Nephron progenitor cell (in vitro differentiated cells): ENCODE measurements around the gene GCNT2.

ENCODE experiments used
- DNase-seq: peaks from one replicate; pipeline ENCODE4 v3.0.0; 2021
- H3K27ac Mint-ChIP-seq: 2 replicates; pipeline ENCODE4 v1.8.0; 2021; ENCODE audit warnings: mild to moderate bottlenecking, moderate library complexity, mixed read lengths
- H3K27me3 Mint-ChIP-seq: 2 replicates; pipeline ENCODE4 v1.8.0; 2021; ENCODE audit warnings: mild to moderate bottlenecking, low read depth, mixed read lengths; ENCODE audit not compliant: poor library complexity
- H3K36me3 Mint-ChIP-seq: 2 replicates; pipeline ENCODE4 v1.8.0; 2021; ENCODE audit warnings: low read depth, mixed read lengths
- H3K4me1 Mint-ChIP-seq: 2 replicates; pipeline ENCODE4 v1.8.0; 2021; ENCODE audit warnings: mixed read lengths
- H3K4me3 Mint-ChIP-seq: 2 replicates; pipeline ENCODE4 v1.8.0; 2021; ENCODE audit warnings: mild to moderate bottlenecking, moderate library complexity, mixed read lengths
- H3K9me3 Mint-ChIP-seq: 2 replicates; pipeline ENCODE4 v1.8.0; 2021; ENCODE audit warnings: mild to moderate bottlenecking, moderate library complexity, mixed read lengths
- TF ChIP-seq, protein P1 (sequence below): fragments of 200-600 bp; sonication (generic); IDR thresholded peaks from 2 replicates; pipeline ENCODE4 v1.5.0; 2021; ENCODE audit warnings: antibody characterized with exemption

Gene GCNT2

DNA sequence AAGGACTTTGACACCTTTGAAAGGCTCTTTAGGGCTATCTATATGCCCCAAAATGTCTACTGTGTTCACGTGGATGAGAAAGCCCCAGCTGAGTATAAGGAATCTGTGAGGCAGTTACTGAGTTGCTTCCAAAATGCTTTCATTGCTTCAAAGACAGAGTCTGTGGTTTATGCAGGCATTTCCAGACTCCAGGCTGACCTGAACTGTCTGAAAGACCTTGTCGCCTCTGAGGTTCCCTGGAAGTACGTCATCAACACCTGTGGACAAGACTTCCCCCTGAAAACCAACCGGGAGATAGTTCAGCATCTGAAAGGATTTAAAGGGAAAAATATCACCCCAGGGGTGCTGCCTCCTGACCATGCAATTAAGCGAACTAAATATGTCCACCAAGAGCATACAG, 65.2 kb downstream of the GCNT2 start:
- Mint-ChIP-seq H3K4me3 (no peak overlapping the region), H3K36me3 (peaks cover 9% of the 10 kb centered on the region), H3K27me3 (peaks cover 21% of the 10 kb centered on the region), H3K27ac (no peak overlapping the region), H3K4me1 (peaks cover 49% of the 10 kb centered on the region), H3K9me3 (no peaks in the 10 kb centered on the region)
- TF ChIP-seq, protein P1, sequence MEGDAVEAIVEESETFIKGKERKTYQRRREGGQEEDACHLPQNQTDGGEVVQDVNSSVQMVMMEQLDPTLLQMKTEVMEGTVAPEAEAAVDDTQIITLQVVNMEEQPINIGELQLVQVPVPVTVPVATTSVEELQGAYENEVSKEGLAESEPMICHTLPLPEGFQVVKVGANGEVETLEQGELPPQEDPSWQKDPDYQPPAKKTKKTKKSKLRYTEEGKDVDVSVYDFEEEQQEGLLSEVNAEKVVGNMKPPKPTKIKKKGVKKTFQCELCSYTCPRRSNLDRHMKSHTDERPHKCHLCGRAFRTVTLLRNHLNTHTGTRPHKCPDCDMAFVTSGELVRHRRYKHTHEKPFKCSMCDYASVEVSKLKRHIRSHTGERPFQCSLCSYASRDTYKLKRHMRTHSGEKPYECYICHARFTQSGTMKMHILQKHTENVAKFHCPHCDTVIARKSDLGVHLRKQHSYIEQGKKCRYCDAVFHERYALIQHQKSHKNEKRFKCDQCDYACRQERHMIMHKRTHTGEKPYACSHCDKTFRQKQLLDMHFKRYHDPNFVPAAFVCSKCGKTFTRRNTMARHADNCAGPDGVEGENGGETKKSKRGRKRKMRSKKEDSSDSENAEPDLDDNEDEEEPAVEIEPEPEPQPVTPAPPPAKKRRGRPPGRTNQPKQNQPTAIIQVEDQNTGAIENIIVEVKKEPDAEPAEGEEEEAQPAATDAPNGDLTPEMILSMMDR: no peak
- no peak for DNase-seq

DNA sequence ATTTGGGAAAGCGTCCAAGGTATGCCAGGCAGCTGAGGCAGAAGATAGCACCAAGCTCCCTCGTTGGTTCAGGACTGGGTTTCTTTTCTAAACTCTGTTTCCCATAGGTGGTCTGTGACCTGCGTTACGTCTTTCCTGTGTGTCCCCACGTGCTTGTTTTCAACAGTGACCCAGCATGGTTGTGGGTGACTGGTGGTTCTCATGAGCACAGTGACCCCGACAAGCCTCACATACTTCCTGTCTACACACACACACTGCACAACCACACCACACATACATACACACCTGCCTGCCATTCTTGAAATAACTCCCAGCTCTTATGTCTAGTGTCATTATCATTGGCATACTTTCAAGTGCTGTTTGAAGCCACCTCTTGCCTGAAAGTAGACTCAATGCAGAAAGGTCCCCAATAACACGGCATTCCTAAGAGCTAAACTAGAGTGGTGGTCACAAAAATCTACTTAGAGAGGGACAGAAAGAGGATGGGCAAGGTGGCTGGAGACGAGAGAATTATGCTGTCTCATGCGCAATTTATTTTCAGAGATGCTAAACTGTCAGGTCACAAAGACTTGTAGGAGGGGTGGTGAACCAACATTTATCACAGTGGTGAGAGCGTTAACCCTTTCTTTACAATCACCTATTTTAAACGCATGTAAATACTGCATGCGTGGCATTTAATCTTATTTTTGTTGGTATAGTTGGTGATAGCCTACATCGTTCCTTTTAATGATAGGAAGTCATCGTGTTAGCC, 66.7 kb downstream of the GCNT2 start:
- H3K4me1 Mint-ChIP-seq: peaks cover 41% of the 10 kb centered on the region
- TF ChIP-seq, protein P1: no peak
- DNase-seq: no peak
- H3K27me3 Mint-ChIP-seq: peaks cover 21% of the 10 kb centered on the region
- no peak overlapping the region for H3K27ac Mint-ChIP-seq
- H3K4me3 Mint-ChIP-seq: no peak overlapping the region
- H3K36me3 Mint-ChIP-seq: peaks cover 15% of the 10 kb centered on the region
- no peaks in the 10 kb centered on the region for H3K9me3 Mint-ChIP-seq

DNA sequence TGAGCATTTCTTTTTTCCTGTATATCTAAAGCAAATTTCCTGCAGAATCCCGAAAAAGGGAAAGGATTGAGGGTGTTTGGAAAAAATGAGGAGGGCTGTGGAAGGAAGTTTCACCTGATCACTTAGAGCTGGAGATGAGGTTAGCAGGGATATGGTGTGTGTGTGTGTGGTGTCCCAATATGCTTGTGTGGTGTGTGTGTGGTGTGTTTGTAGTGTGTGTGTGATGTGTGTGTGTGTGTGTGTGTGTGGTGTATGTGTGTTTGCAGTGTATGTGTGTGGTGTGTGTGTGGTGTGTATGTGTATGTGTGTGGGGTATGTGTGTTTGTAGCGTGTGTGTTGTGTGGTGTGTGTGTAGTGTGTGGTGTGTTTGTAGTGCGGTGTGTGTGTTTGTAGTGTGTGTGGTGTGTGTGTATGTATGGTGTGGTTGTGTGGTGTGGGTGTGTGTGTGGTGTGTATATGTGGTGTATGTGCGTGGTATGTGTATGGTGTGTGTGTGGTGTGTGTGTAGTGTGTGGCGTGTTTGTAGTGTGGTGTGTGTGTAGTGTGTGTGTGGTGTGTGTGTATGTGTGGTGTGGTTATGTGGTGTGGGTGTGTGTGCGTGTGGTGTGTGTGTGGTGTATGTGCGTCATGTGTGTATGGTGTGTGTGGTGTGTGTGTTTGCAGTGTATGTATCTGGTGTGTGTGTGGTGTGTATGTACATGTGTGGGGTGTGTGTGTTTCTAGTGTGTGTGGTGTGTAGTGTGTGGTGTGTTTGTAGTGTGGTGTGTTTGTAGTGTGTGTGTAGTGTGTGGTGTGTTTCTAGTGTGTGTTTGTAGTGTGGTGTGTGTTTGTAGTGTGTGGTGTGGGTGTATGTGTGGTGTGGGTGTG, 67.6 kb downstream of the GCNT2 start:
- Mint-ChIP-seq H3K27me3 (peaks cover 21% of the 10 kb centered on the region), H3K9me3 (no peaks in the 10 kb centered on the region), H3K4me3 (no peak overlapping the region), H3K4me1 (peaks cover 31% of the 10 kb centered on the region), H3K36me3 (peaks cover 15% of the 10 kb centered on the region), H3K27ac (no peak overlapping the region)
- TF ChIP-seq, protein P1: no peak
- no peak for DNase-seq

DNA sequence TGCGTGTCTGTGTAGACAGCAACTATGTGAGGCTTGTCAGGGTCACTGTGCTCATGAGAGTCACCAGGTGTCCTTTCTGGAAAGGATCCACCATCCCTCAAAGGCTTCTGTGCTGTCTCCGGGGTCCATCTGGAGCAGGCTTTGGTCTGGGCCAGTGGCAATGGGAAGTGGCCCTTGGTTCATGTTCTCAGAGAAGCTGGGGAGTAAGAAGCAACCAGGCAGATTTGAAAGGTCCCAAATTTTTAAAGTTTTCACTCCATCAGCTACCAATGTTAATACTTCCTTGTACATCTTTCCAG, 68.2 kb downstream of the GCNT2 start:
- TF ChIP-seq, protein P1: no peak
- H3K4me1 Mint-ChIP-seq: peaks cover 25% of the 10 kb centered on the region
- peaks cover 21% of the 10 kb centered on the region for H3K27me3 Mint-ChIP-seq

DNA sequence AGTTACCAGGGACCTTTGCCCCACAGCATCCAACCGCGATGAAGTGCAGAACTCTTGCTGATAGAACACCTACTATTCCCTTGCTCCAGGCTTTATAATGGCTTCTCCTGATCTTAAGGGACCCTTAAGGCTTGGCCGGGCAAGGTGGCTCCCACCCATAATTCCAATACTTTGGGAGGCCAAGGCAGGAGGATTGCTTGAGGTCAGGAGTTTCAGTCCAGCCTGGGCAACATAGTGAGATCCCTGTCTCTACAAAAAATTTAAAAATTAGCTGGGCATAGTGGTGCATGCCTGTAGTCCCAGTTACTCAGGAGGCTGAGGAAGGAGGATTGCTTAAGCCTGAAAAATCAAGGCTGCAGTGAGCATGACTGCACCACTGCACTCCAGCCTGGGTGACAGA, 68.8 kb downstream of the GCNT2 start:
- H3K4me1 Mint-ChIP-seq: peaks cover 19% of the 10 kb centered on the region
- TF ChIP-seq, protein P1: no peak
- H3K4me3 Mint-ChIP-seq: no peak overlapping the region
- H3K27ac Mint-ChIP-seq: no peak overlapping the region
- H3K9me3 Mint-ChIP-seq: no peaks in the 10 kb centered on the region
- DNase-seq: no peak
- peaks cover 15% of the 10 kb centered on the region for H3K36me3 Mint-ChIP-seq
- H3K27me3 Mint-ChIP-seq: peaks cover 17% of the 10 kb centered on the region

More for the DNA sequence above, 68.2 kb downstream of the GCNT2 start:
- Mint-ChIP-seq H3K36me3 (peaks cover 15% of the 10 kb centered on the region), H3K9me3 (no peaks in the 10 kb centered on the region), H3K27ac (no peak overlapping the region), H3K4me3 (no peak overlapping the region)
- no peak for DNase-seq
